Memory B cell (primary cell): ENCODE results near the gene FERD3L.

Experiments used
- ATAC-seq: fragments of 150-1000 bp; cut with Tn5 transposase; 2 replicates; pipeline ENCODE4 v1.10.0; 2021; ENCODE audit warnings: low read depth, mild to moderate bottlenecking, moderate library complexity
- DNase-seq, 2 donors: peaks; one replicate each; pipeline ENCODE4 v3.0.0; 2022; ENCODE audit warnings: low spot score in 2 of 2
- H3K27ac Mint-ChIP-seq: one replicate; pipeline ENCODE4 v1.8.0; 2022; ENCODE audit warnings: mild to moderate bottlenecking, moderate library complexity, mixed read lengths
- H3K27me3 Mint-ChIP-seq: one replicate; pipeline ENCODE4 v1.8.0; 2022; ENCODE audit warnings: mixed read lengths
- H3K36me3 Mint-ChIP-seq: one replicate; pipeline ENCODE4 v1.8.0; 2022; ENCODE audit warnings: mild to moderate bottlenecking, mixed read lengths
- H3K4me1 Mint-ChIP-seq: one replicate; pipeline ENCODE4 v1.8.0; 2022; ENCODE audit warnings: mixed read lengths
- H3K4me3 Mint-ChIP-seq: one replicate; pipeline ENCODE4 v1.8.0; 2022; ENCODE audit warnings: mild to moderate bottlenecking, moderate library complexity, mixed read lengths
- H3K9me3 Mint-ChIP-seq: one replicate; pipeline ENCODE4 v1.8.0; 2022; ENCODE audit warnings: mixed read lengths

Gene FERD3L

DNA sequence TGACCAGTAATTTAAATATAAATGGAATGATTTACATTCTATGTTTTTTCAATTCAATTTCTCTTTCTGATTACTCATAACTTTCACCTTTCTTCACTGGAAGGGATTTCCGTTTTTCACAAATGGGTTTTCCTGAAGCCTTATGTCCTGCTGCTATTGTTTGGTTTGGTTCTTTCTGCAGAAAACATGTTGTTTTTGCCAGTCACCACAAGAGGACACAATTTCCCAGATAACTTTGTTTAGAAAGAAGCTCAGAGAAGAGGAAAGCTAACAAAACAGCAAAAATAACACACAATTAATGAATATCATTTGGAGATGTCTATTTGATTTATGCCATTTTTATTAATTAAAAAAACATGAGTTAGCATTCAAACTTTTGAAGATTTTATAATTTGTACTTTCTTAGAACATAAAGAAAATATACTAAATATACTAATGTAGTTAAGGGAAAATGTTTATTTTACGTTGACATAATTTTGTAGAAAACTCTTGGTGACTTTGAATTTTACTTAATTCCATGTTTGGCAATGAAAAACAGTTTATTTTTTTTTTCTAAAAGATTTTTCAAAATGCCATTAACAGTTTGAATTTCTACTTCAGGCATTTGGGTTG lies 23.1 kb downstream of the FERD3L start:
- Mint-ChIP-seq H3K27me3 (peaks cover 10% of the 10 kb centered on the region), H3K4me1 (peaks cover 2% of the 10 kb centered on the region), H3K4me3 (no peak overlapping the region), H3K36me3 (no peaks in the 10 kb centered on the region), H3K27ac (no peak overlapping the region), H3K9me3 (no peaks in the 10 kb centered on the region)
- ATAC-seq (no peak), DNase-seq (no peak)

DNA sequence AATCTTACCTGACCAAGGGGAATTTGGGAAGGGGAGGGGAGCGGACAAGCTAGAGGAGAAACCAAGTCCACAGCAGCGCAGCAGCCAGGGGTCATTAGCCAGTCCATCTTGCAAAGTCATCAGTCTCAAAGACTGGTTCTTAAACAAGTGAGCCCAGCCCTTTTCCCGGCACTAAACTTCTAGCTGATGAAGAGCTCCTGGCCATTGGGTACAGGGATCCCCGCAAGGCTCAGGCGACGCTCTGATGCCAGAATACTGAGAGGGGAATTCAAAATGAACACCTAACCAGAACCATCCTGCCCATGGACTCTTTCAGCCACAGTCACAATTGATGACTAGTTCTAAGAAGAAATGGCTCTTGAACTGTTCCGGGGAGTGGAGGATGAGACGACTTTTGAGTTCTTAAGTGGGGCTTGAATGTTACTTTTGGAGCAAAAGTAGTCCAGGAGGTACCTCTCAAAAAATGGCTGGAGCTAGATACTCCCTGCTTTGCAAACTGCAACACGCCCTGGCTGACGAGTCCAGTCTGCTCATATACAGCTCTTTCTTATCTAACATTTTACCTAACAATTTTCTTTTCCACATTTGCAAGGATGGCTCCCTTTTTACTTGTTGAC lies 25.2 kb downstream of the FERD3L start:
- H3K4me1 Mint-ChIP-seq = peaks cover 8% of the 10 kb centered on the region
- ATAC-seq (no peak), DNase-seq (no peak)
- peaks cover 12% of the 10 kb centered on the region for H3K27me3 Mint-ChIP-seq
- H3K27ac Mint-ChIP-seq = no peak overlapping the region
- H3K4me3 Mint-ChIP-seq = no peak overlapping the region
- no peaks in the 10 kb centered on the region for H3K9me3 Mint-ChIP-seq
- no peaks in the 10 kb centered on the region for H3K36me3 Mint-ChIP-seq

DNA sequence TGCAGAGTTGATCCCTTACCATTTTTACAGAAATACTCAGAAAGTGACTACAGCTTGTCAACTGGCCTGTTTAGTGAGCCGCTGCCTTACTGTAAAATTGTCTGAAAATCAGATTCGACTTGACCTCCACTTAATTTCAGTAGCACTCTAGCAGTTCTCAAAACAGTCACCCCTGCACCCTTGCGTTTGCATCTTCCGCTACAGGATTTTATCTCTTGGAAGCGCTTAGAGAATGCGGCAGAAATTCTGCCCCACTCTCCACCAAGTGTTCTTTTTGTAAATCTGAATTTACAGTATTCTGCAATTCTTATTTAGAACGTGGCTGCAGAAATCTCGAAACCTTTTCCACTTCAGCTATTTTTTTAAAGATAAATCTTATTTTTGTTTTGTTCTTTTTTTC lies 25.8 kb downstream of the FERD3L start:
- no peak overlapping the region for H3K27ac Mint-ChIP-seq
- peaks cover 8% of the 10 kb centered on the region for H3K4me1 Mint-ChIP-seq
- H3K9me3 Mint-ChIP-seq = no peaks in the 10 kb centered on the region
- DNase-seq (no peak), ATAC-seq (no peak)
- H3K36me3 Mint-ChIP-seq = no peaks in the 10 kb centered on the region
- H3K4me3 Mint-ChIP-seq = no peak overlapping the region
- H3K27me3 Mint-ChIP-seq = peaks cover 13% of the 10 kb centered on the region

DNA sequence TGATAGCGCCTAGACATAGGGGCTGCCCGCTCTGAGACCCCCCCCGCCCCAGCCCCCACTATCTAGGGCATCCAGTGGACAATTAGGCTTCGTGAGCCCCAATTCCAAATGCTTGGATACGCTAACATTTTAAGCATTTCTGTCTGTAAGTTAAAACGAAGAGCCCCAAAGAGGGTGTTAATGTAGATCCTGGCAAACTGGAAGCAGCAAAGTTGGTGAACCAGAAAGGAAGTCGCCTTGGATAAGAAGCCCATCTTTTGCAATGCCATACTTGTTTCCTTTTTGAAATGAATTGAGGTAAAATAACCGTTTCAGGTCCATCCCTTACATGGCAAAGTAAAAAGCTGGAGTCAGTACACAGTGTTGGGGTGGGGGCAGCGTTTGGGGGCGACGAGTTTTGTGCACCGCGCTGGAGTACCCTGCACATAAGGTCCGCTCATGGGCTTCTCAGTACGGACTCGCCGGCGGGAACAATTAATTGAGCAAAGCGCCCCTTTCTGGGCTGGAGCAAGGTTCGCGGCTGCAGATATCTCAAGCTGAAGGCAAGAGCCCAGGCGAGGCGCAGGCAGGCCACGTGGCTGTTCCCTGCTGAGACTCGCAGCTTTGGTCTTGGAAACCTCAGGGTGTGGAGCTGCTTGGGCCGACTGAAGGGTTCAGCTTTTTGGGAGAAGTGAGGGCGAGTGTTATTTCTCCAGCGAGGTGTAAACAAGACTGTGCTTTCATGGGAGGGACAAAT lies 26.4 kb downstream of the FERD3L start:
- DNase-seq = no peak
- Mint-ChIP-seq H3K4me3 (no peak overlapping the region), H3K36me3 (no peaks in the 10 kb centered on the region), H3K9me3 (peaks cover 2% of the 10 kb centered on the region), H3K27ac (no peak overlapping the region), H3K27me3 (peaks cover 15% of the 10 kb centered on the region), H3K4me1 (peaks cover 8% of the 10 kb centered on the region)
- no peak for ATAC-seq

DNA sequence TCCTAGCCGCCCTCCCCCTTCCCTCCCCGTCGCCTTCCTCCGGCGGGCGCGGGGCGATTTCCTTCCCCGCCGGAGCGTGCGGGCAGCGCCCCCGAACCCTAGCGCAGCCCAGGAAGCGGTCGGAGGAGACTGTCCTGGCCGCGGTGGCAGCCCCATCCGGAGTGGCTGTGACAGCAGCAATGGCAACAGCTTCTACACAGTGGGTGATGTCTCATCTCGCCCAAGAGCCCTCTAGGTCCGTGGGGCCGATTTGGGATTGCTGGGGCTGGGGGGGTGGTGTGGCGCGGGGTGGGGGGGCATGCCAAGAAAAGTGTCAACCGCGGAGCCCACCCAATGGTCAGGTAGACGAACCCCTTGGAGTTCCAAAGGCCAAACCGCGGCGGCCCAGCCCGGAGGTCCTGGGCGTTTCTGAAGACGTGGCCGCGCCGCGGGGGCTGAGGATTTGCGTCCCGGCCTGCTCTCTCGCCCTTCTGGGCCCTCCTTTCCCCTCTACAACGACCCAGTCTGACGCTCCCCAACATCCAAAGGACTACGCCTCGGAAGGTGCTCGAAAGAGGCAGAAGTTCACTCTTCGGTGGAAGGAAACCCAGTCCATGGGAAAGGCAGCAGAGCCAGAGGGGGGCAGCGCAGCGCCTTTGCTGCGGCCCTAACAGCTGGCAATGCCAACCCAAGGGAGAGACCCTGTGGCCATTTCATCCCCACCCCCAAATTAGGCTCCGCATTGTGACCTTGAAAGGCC lies 27.2 kb downstream of the FERD3L start:
- H3K4me1 Mint-ChIP-seq = peaks cover 8% of the 10 kb centered on the region
- H3K36me3 Mint-ChIP-seq = no peaks in the 10 kb centered on the region
- peaks cover 13% of the 10 kb centered on the region for H3K27me3 Mint-ChIP-seq
- peak overlapping the region; percentile 64 for H3K4me3 Mint-ChIP-seq
- H3K27ac Mint-ChIP-seq = no peak overlapping the region
- H3K9me3 Mint-ChIP-seq = peaks cover 2% of the 10 kb centered on the region
- DNase-seq = no peak
- no peak for ATAC-seq

DNA sequence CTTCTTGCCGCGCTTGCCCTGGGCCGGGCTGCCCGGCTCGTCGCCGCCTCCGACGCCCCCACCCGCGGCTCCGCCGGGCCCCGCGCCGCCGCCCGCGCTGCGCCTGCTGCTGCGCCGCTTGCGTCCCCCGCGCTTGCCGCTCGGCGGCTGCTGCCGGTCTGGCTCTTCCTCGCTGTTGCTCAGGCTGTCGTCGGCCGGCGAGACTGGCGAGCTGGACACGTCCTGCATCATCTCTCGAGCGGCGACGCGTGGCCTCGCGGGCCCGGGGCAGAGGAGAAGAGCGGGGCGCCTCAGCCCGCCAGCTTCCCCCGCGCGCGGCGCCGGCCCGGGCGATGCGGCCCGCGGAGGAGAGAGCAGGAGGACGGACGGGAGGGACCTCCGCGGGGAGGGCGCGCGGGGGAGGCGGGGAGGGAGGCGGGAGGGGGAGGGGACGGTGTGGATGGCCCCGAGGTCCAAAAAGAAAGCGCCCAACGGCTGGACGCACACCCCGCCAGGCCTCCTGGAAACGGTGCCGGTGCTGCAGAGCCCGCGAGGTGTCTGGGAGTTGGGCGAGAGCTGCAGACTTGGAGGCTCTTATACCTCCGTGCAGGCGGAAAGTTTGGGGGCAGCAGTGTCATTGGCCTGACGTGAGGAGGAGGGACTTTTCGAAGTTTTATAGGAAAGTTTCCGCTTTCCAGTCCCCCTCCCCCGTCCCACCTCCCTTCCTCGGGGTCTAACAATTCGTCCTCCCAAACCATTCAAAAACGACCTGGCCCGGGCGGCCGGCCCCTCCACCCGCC lies 27.9 kb downstream of the FERD3L start, which contains the start of gene TWIST1:
TWIST1 (minus strand) TSS at position 546 of the 779 bp plus-strand sequence; CDS start at position 231, 315 bp downstream.
- H3K27me3 Mint-ChIP-seq = peaks cover 13% of the 10 kb centered on the region
- peaks cover 8% of the 10 kb centered on the region for H3K4me1 Mint-ChIP-seq
- ATAC-seq (peak; percentile 44), DNase-seq (no peak)
- no peak within 1 kb of the TSS for H3K27ac Mint-ChIP-seq
- H3K4me3 Mint-ChIP-seq = peak within 1 kb of the TSS; percentile 73
- H3K9me3 Mint-ChIP-seq = peaks cover 2% of the 10 kb centered on the region
- no peaks in the 10 kb centered on the region for H3K36me3 Mint-ChIP-seq

DNA sequence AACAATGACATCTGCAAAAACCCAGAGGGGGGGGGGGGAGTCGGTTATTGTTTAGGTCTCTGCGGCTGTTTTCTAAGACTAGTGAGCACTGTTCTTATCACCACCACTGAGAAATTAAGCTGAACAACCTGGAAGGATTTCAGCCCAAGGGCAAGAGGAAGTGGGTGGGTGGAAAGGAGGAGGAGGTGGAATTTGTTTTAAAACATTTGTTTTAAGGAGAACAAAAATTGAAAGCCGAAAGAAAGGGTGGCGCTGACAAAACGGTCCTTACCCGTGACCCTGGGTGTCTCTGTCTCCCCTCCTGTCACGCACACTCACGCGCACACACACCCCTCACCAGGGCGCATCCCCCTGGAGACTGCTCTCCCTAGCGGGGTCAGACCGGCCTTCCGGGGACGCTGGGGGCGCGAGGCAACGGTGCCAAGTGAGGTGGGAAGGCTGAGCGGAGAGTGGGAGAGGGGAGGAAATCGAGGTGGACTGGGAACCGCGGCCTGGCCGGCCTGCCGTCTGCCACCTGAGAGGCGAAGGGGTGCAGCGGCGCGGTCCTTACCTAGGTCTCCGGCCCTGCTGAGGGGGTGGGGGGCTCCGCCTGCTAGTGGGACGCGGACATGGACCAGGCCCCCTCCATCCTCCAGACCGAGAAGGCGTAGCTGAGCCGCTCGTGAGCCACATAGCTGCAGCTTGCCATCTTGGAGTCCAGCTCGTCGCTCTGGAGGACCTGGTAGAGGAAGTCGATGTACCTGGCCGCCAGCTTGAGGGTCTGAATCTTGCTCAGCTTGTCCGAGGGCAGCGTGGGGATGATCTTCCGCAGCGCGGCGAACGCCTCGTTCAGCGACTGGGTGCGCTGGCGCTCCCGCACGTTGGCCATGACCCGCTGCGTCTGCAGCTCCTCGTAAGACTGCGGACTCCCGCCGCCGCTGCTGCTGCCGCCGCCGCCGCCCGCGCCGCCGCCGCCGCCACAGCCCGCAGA lies 28.8 kb downstream of the FERD3L start:
- peak overlapping the region; percentile 73 for H3K4me3 Mint-ChIP-seq
- H3K27me3 Mint-ChIP-seq = peaks cover 13% of the 10 kb centered on the region
- H3K27ac Mint-ChIP-seq = peak overlapping the region; percentile 62
- H3K4me1 Mint-ChIP-seq = peaks cover 12% of the 10 kb centered on the region
- peak; percentile 17 for ATAC-seq
- peaks cover 1% of the 10 kb centered on the region for H3K36me3 Mint-ChIP-seq
- no peak for DNase-seq
- peaks cover 2% of the 10 kb centered on the region for H3K9me3 Mint-ChIP-seq

DNA sequence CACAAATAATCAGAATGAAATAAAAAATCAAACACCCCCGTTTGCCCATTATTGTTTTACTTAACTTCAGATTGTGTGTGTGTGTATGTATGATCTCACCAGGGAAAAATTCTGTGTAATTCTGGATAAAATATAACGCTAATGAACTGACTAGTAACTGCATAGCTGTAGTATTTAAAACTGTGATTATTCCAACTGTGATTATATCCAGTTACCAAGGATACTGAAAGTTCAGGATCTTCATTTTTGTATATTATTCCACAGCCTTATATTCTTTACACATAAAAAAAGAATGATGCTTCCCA lies 30.7 kb downstream of the FERD3L start:
- no peak for DNase-seq
- peaks cover 23% of the 10 kb centered on the region for H3K27me3 Mint-ChIP-seq
- H3K27ac Mint-ChIP-seq = no peak overlapping the region
- H3K9me3 Mint-ChIP-seq = peaks cover 2% of the 10 kb centered on the region
- no peak for ATAC-seq
- peaks cover 1% of the 10 kb centered on the region for H3K36me3 Mint-ChIP-seq
- peaks cover 12% of the 10 kb centered on the region for H3K4me1 Mint-ChIP-seq
- H3K4me3 Mint-ChIP-seq = no peak overlapping the region

DNA sequence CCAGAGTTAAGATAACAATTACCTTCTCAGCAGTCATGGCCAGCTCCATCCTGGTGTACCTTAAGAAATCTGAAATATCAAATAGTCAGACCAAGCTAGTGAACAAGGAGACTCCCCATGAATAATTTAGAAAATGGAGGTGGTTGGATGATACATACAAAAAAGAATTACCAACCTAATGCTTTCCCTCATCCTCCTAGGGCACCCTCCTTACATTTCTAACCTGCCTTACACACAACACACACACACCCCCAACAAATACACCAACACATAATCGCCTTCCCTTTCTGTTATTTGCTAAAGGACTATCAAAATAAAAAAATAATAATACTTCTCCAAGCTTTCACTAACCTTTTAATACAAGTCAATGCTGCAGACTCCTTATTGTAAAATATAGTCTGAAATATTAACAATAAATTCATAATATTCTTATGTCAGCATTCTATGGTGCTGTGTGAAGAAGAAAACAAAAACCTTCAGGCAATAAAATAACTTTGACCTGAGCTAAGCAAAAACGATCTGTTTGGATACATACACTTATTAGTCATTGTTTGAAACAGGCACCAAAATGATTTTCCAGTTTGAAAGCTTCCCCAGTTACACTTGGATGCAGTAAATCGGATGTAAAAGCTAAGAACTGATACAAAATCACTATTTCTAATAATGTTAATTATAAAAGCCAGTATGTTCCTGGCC lies 31.2 kb downstream of the FERD3L start:
- no peak overlapping the region for H3K4me3 Mint-ChIP-seq
- H3K27me3 Mint-ChIP-seq = peaks cover 24% of the 10 kb centered on the region
- H3K9me3 Mint-ChIP-seq = peaks cover 2% of the 10 kb centered on the region
- DNase-seq (no peak), ATAC-seq (no peak)
- peaks cover 1% of the 10 kb centered on the region for H3K36me3 Mint-ChIP-seq
- peaks cover 11% of the 10 kb centered on the region for H3K4me1 Mint-ChIP-seq
- H3K27ac Mint-ChIP-seq = no peak overlapping the region

DNA sequence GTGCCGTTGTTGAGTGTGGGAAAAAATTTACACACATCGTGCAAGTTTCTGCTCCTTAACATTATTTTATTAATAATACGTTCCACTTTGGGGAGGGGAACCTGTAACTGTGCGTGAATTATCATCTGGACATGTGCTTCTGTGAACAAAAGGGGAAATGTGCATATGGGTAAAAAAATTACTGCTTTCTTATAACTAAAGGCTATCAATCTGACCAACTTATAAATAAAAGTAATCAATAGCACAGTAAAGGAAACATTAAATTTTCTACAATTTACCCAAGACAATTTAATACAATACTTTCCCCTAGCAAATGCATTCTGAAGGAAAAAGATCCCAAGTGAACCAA lies 32.2 kb downstream of the FERD3L start:
- peaks cover 31% of the 10 kb centered on the region for H3K27me3 Mint-ChIP-seq

DNA sequence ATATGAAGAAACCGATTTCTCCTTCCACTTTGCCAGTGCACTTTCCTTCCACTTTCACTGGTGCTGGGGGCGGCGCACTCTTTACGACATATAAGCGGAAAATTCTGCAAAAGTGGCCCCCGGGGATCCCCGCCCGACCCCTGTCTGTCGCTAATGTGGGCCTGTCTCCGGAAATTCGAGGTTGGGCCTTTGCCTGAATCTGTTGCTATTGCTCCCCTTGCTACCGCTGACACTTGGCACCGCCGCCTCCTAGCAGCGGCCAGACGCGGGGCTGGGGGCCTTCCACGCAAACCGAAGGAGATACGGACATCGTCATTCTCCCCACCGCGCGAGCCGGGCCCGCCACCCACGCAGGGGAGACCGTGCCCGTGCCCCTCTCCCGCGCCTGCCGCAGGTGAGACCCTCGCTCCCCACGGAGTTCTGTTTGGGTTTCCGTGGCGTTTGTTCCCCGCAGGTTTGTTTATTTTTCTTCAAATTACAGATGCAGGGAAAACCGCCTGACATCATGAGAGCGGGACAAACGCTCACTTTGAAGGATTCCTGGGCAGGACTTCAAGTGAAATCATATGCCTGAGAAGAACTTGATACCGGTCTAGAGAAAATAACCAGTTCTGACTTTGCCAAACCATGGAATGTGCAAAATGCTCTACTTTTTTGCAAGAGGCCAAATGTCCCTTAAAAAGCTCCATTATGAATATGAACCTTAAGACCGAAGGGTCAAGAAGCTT lies 32.8 kb downstream of the FERD3L start:
- no peak for ATAC-seq
- peaks cover 35% of the 10 kb centered on the region for H3K27me3 Mint-ChIP-seq
- no peak for DNase-seq
- no peak overlapping the region for H3K4me3 Mint-ChIP-seq
- H3K9me3 Mint-ChIP-seq = peaks cover 3% of the 10 kb centered on the region
- H3K4me1 Mint-ChIP-seq = peaks cover 13% of the 10 kb centered on the region
- peaks cover 1% of the 10 kb centered on the region for H3K36me3 Mint-ChIP-seq
- no peak overlapping the region for H3K27ac Mint-ChIP-seq

More for the DNA sequence above, 32.2 kb downstream of the FERD3L start:
- ATAC-seq (no peak), DNase-seq (no peak)
- H3K27ac Mint-ChIP-seq = no peak overlapping the region
- peaks cover 1% of the 10 kb centered on the region for H3K36me3 Mint-ChIP-seq
- H3K4me3 Mint-ChIP-seq = no peak overlapping the region
- H3K9me3 Mint-ChIP-seq = peaks cover 3% of the 10 kb centered on the region
- peaks cover 10% of the 10 kb centered on the region for H3K4me1 Mint-ChIP-seq
